B cell (primary cell): ENCODE results near the gene CACNA2D3. TPM values are rescaled to one million over a fixed set of nuclear protein-coding genes. Genes with fewer than 3 reads are reported as not detected.

Source experiments
- ATAC-seq: fragments of 200-7000 bp; cut with Tn5 transposase; one replicate; pipeline ENCODE4 v1.10.0; 2021; ENCODE audit warnings: low read depth, mild to moderate bottlenecking, moderate number of reproducible peaks, moderate library complexity
- CTCF ChIA-PET: fragments of 350-600 bp; sonication (Branson Sonifier 250); formaldehyde crosslinking; loops from one replicate; lab custom pipeline; 2021; ENCODE audit warnings: antibody characterized with exemption, inconsistent platforms; lab: Charles Lee
- POLR2A ChIA-PET: fragments of 350-600 bp; sonication (Branson Sonifier 250); formaldehyde crosslinking; loops from one replicate; lab custom pipeline; 2021; ENCODE audit warnings: antibody characterized with exemption; lab: Charles Lee
- DNase-seq: peaks from one replicate; pipeline ENCODE4 v3.0.0; 2013
- H2AFZ ChIP-seq: 2 replicates; pipeline ENCODE4 v1.6.1; 2012; ENCODE audit warnings: mild to moderate bottlenecking, low read depth, low read length; ENCODE audit not compliant: insufficient read depth, poor library complexity, severe bottlenecking
- H3K27ac ChIP-seq, 2 donors: 1 replicate in 1 of 2; 2 replicates in 1 of 2; pipeline ENCODE4 v1.5.1; 2012 to 2013; ENCODE audit warnings: low read length in 2 of 2, mild to moderate bottlenecking in 2 of 2, moderate library complexity in 1 of 2
- H3K27me3 ChIP-seq, 4 experiments: fragments of 200-600 bp in 1 of 4; sonication (generic) in 1 of 4; replicated peaks in 1 of 4; 1 replicate in 2 of 4; 2 replicates in 2 of 4; pipeline versions ENCODE4 v1.6.1 to v1.7.0; 2013 to 2016; ENCODE audit warnings: low read length in 3 of 4, mild to moderate bottlenecking in 2 of 4, mixed read lengths in 1 of 4, moderate library complexity in 1 of 4; ENCODE audit not compliant: insufficient read depth in 4 of 4, control insufficient read depth in 3 of 4; ENCODE audit errors: control extremely low read depth in 1 of 4
- H3K36me3 ChIP-seq, 2 experiments: replicated peaks in 1 of 2; 1 replicate in 1 of 2; 2 replicates in 1 of 2; pipeline versions ENCODE4 v1.6.1 to v1.7.1; 2013; ENCODE audit warnings: low read length in 1 of 2; ENCODE audit not compliant: insufficient read depth in 2 of 2, control insufficient read depth in 1 of 2; ENCODE audit errors: control extremely low read depth in 1 of 2, extremely low read depth in 1 of 2
- H3K4me1 ChIP-seq, 2 donors: fragments of 200-600 bp in 1 of 2; sonication (generic) in 1 of 2; 1 replicate in 1 of 2; 2 replicates in 1 of 2; pipeline versions ENCODE4 v1.5.1 to v1.6.1; 2013 to 2017; ENCODE audit warnings: low read length in 2 of 2; ENCODE audit not compliant: control insufficient read depth in 2 of 2, insufficient read depth in 2 of 2
- H3K4me2 ChIP-seq: replicated peaks from 2 replicates; pipeline ENCODE3; 2012; ENCODE audit warnings: mild to moderate bottlenecking, low read depth, low read length; ENCODE audit not compliant: poor library complexity, severe bottlenecking
- H3K4me3 ChIP-seq, 5 experiments: fragments of 200-600 bp in 1 of 5; sonication (generic) in 1 of 5; 1 replicate in 3 of 5; 2 replicates in 2 of 5; pipeline versions ENCODE4 v1.5.1 to v1.7.0; 2011 to 2016; ENCODE audit warnings: low read length in 4 of 5, mild to moderate bottlenecking in 4 of 5, low read depth in 2 of 5, control low read depth in 1 of 5, moderate library complexity in 1 of 5; ENCODE audit not compliant: insufficient read depth in 1 of 5; ENCODE audit errors: control extremely low read depth in 1 of 5, extremely low read depth in 1 of 5
- H3K79me2 ChIP-seq: fragments of 200-600 bp; sonication (generic); one replicate; pipeline ENCODE4 v1.6.0; 2016; ENCODE audit warnings: low read length; ENCODE audit not compliant: control insufficient read depth, insufficient read depth
- H3K9ac ChIP-seq: fragments of 200-600 bp; sonication (generic); 2 replicates; pipeline ENCODE4 v1.6.1; 2017; ENCODE audit warnings: mild to moderate bottlenecking, low read length, moderate library complexity
- H3K9me3 ChIP-seq, 3 donors: one replicate each; pipeline versions ENCODE4 v1.6.1 to v1.7.1; 2013; ENCODE audit warnings: low read length in 2 of 3; ENCODE audit not compliant: control insufficient read depth in 2 of 3, insufficient read depth in 1 of 3; ENCODE audit errors: control extremely low read depth in 1 of 3
- H4K20me1 ChIP-seq: 2 replicates; pipeline ENCODE4 v1.6.0; 2012; ENCODE audit warnings: mild to moderate bottlenecking, low read length; ENCODE audit not compliant: insufficient read depth, control insufficient read depth, poor library complexity, severe bottlenecking
- H3K27ac Mint-ChIP-seq: one replicate; pipeline ENCODE4 v1.8.0; 2021; ENCODE audit warnings: mixed read lengths
- H3K27me3 Mint-ChIP-seq: one replicate; pipeline ENCODE4 v1.8.0; 2021; ENCODE audit warnings: mixed read lengths
- H3K4me1 Mint-ChIP-seq: one replicate; pipeline ENCODE4 v1.8.0; 2021; ENCODE audit warnings: mixed read lengths
- H3K4me3 Mint-ChIP-seq: one replicate; pipeline ENCODE4 v1.8.0; 2021; ENCODE audit warnings: mixed read lengths
- H3K9me3 Mint-ChIP-seq: one replicate; pipeline ENCODE4 v1.8.0; 2022; ENCODE audit warnings: mixed read lengths; ENCODE audit not compliant: insufficient read depth
- EZH2 ChIP-seq: IDR thresholded peaks from 2 replicates; pipeline ENCODE4 v1.6.1; 2012; ENCODE audit warnings: borderline replicate concordance, low read depth, mild to moderate bottlenecking, moderate library complexity, low read length; ENCODE audit not compliant: insufficient read depth, poor library complexity, severe bottlenecking
- WGBS: methylation state at CpG from one replicate; pipeline ENCODE4 v1.1.5; 2013; ENCODE audit warnings: missing lambda C conversion rate; ENCODE audit not compliant: insufficient coverage; 5-methylcytosine and 5-hydroxymethylcytosine counted together
- intact Hi-C: fragments of 100-400 bp; cut with micrococcal nuclease; formaldehyde crosslinking; loops from one replicate; pipeline ENCODE4 v1.10.0; 2022
- polyA plus RNA-seq: library from polyadenylated mRNA; depleted of rRNA; stranded (reverse); fragments of >200 nt; gene quantifications from 2 replicates; pipeline ENCODE4 v1.2.3, GENCODE V29; 2012
- total RNA-seq, 2 donors: library from RNA; stranded (reverse); fragments of 120-200 nt in 1 of 2; gene quantifications; 1 replicate in 1 of 2; 2 replicates in 1 of 2; pipeline versions ENCODE4 v1.2.3 to v1.2.4, GENCODE V29; 2013 to 2022
- TF ChIP-seq, protein P1 (sequence below): fragments of 200-600 bp; IDR thresholded peaks from one replicate; pipeline ENCODE4 v1.8.0; 2022; ENCODE audit warnings: antibody characterized with exemption, mild to moderate bottlenecking

The CACNA2D3 gene
- total and polyA plus RNA-seq, 2 donors (not counting 1 experiment from before 2014, with no cell fraction given) = not detected

DNA sequence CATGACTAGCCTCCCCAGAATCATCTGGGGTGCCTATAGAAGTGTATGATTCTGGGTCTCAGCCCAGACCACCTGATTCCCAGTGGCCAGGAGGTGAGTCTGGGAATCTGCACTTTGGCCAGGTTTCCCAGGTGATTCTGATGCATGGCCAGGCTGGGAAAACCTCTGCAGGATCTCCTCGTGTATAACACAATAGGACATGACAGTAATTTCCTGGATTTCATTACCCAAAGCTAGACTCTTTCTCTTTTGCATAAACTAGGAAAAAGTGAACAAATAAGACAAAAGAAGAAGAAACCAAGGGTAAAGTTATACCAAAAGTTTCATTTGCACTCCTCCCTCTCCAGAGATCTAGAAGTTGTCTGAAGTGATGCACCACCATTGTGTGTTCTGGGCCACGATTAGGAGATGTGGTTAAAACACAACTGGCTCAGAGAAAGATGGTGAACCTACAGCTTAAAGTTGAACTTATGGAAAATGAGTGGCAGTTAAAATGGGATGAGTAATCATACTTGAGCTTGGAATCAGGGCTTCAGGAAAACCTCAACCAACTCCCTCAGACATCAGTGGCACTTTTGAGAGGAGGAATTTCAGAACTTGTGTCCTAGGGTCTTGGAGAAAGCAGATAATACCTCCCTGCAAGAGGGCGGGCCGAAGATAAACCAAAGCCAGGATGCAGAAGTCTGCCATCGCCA, 914.7 kb downstream of the CACNA2D3 start:
- no peak for DNase-seq
- WGBS = 100% methylated on average over 2 of the region's 5 CpGs
- H3K79me2 ChIP-seq = no peaks in the 10 kb centered on the region
- no peaks in the 10 kb centered on the region for H3K4me1 ChIP-seq
- no peak overlapping the region for H3K4me3 ChIP-seq
- Mint-ChIP-seq H3K4me3 (no peak overlapping the region), H3K27me3 (no peaks in the 10 kb centered on the region), H3K4me1 (no peaks in the 10 kb centered on the region), H3K9me3 (peaks cover 3% of the 10 kb centered on the region), H3K27ac (no peak overlapping the region)
- no peak for ATAC-seq
- no peaks in the 10 kb centered on the region for H3K27me3 ChIP-seq
- no peaks in the 10 kb centered on the region for H3K36me3 ChIP-seq
- H3K27ac ChIP-seq = no peak overlapping the region
- intact Hi-C loops = no loop called here
- no peaks in the 10 kb centered on the region for H3K9me3 ChIP-seq
- no peak overlapping the region for H3K4me2 ChIP-seq
- POLR2A ChIA-PET = no interaction called here
- no peak overlapping the region for H2AFZ ChIP-seq
- TF ChIP-seq, protein P1, sequence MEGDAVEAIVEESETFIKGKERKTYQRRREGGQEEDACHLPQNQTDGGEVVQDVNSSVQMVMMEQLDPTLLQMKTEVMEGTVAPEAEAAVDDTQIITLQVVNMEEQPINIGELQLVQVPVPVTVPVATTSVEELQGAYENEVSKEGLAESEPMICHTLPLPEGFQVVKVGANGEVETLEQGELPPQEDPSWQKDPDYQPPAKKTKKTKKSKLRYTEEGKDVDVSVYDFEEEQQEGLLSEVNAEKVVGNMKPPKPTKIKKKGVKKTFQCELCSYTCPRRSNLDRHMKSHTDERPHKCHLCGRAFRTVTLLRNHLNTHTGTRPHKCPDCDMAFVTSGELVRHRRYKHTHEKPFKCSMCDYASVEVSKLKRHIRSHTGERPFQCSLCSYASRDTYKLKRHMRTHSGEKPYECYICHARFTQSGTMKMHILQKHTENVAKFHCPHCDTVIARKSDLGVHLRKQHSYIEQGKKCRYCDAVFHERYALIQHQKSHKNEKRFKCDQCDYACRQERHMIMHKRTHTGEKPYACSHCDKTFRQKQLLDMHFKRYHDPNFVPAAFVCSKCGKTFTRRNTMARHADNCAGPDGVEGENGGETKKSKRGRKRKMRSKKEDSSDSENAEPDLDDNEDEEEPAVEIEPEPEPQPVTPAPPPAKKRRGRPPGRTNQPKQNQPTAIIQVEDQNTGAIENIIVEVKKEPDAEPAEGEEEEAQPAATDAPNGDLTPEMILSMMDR = no peak
- TF ChIP-seq EZH2 = no peak
- H4K20me1 ChIP-seq = no peaks in the 10 kb centered on the region
- CTCF ChIA-PET = interaction anchor here (0.6 kb wide), 1 partner anchor 90 kb away, joined by 3 read pairs; no protein-coding TSS in a partner anchor
- no peak overlapping the region for H3K9ac ChIP-seq

GRCh38 chr3:55042591-55042990, 920.2 kb downstream of the CACNA2D3 start:
- Mint-ChIP-seq H3K4me1 (no peaks in the 10 kb centered on the region), H3K4me3 (no peak overlapping the region), H3K27ac (no peak overlapping the region), H3K9me3 (peaks cover 3% of the 10 kb centered on the region), H3K27me3 (no peaks in the 10 kb centered on the region)
- Histone ChIP-seq H3K9me3 (no peaks in the 10 kb centered on the region), H3K36me3 (no peaks in the 10 kb centered on the region), H3K9ac (no peak overlapping the region), H3K79me2 (no peaks in the 10 kb centered on the region), H3K4me2 (no peak overlapping the region), H3K4me1 (no peaks in the 10 kb centered on the region), H2AFZ (no peak overlapping the region), H3K4me3 (no peak overlapping the region), H4K20me1 (no peaks in the 10 kb centered on the region), H3K27me3 (no peaks in the 10 kb centered on the region), H3K27ac (no peak overlapping the region)
- no peak for TF ChIP-seq EZH2
- TF ChIP-seq, protein P1 = no peak
- no peak for ATAC-seq
- ChIA-PET POLR2A (no interaction called here), CTCF (interaction anchor here (0.5 kb wide), 1 partner anchor 8 kb away, joined by 3 read pairs; no protein-coding TSS in a partner anchor)
- no CpG with 5 or more reads among the region's 2 CpGs for WGBS
- DNase-seq = no peak
- intact Hi-C loops = no loop called here
